Activated CD8-positive, alpha-beta memory T cell treated with anti-CD3 and anti-CD28 coated beads for 24 hours (primary cell): ENCODE measurements around the gene ZFR.
"Not testable (repeated sequence)": the region's sequence is repeated elsewhere in the genome, so short reads cannot be mapped to it uniquely, and the experiment has no call there.

Experiments used
- DNase-seq: peaks from one replicate; pipeline ENCODE4 v3.0.0-alpha.2; 2020

Gene ZFR

DNA sequence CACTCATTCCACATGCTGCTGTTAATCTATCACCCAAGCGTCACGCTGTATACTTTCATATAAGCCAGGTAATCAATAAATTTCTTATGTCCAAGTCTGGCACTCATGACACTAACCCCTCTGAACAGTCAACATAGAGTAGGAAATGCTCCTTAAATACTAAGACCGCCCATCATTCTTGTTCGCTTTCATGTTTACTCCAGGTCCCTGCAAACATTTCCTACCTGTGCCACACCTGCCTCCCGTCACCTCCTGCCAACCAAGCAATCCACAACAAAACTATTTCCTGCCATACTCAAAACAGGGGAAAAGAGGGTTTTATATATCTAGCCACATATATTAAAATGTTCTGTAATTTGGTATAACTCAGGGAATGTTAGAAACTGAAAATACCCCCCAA, 39.0 kb downstream of the ZFR start:
- DNase-seq = no peak

DNA sequence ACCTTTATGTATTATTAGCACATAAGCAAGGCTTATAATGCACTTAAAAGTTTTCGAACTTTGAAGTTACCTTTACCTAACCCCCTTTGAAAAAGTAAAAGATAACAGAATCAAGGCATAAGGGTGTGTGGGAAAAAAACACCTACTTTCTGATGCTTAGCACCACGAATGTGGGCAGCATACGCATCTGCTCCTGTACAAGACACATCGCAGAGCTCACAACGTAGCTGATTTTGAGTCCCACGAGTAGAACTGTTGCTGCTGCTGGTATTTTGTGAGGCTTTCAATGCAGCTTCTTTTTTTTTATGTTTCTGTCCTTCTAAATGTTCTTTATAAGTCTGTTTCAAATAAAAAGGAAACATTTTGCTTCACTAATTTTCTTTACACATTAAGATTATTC, 40.8 kb downstream of the ZFR start:
- DNase-seq = no peak

DNA sequence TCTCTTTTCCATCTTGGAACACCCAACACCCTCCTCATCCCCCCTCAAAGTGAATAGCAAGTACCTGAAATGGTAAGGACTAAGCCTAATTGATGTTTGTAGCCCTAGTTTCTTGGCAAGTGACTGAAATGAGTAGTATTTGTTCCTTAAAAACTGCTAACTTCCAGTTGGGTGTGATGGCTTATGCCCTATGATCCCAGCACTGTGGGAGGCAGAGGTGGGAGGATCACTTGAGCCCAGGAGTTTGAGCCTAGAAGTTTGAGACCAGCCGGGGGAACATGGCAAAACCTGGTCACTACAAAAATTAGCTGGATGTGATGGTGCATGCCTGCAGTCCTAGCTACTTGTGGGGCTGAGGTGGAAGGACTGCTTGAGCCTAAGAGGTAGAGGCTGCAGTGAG, 44.1 kb downstream of the ZFR start:
- DNase-seq = no peak

DNA sequence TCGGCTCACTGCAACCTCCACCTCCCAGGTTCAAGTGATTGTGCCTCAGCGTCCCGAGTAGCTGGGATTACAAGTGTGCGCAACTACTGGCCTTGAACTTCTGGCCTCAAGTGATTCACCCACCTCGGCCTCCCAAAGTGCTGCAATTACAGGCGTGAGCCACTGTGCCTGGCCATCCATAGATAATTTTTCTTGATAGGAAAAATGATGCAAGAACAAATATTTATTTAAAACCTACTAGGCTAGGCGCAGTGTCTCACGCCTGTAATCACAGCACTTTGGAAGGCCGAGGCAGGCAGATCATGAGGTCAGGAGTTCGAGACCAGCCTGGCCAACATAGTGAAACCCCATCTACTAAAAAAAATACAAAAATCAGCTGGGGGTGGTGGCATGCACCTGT, 45.8 kb downstream of the ZFR start:
- not testable (repeated sequence) for DNase-seq

DNA sequence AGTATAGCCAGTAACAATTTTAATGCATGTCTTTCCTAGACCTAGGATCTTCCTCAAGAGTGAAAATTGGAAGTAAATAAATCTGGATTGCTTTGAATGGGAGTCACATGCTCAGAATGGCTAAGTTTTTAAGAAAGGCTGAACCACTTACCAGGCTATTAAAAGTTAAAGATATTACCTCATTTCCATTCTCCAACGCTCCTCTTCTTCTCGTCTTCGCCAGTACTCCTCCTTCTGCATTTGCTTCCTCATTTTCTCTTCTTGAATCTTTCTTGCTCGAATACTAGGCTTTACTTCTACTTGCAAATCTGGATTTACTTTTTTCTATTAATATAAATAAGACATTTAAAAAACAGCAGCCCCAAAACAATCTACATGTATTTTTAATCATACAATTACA, 49.6 kb downstream of the ZFR start:
- no peak for DNase-seq

DNA sequence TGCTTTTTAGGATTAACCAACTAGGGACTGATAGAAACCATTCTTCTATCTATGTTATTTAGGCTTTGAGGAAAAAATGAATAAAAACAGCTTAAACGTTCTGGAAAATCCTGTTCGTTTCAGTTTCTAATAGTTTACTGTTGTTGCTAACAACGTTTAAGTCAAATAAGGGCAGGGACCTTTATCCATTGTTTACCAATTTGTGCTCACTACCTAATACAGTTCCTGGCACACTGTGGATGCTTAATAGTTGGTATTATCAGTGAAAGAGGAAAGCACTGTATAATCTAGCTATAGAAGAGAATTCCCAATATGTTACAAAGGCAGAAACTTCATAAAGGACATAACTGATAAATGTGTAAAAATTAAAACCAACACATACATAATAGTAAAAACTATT, 52.5 kb downstream of the ZFR start:
- no peak for DNase-seq

DNA sequence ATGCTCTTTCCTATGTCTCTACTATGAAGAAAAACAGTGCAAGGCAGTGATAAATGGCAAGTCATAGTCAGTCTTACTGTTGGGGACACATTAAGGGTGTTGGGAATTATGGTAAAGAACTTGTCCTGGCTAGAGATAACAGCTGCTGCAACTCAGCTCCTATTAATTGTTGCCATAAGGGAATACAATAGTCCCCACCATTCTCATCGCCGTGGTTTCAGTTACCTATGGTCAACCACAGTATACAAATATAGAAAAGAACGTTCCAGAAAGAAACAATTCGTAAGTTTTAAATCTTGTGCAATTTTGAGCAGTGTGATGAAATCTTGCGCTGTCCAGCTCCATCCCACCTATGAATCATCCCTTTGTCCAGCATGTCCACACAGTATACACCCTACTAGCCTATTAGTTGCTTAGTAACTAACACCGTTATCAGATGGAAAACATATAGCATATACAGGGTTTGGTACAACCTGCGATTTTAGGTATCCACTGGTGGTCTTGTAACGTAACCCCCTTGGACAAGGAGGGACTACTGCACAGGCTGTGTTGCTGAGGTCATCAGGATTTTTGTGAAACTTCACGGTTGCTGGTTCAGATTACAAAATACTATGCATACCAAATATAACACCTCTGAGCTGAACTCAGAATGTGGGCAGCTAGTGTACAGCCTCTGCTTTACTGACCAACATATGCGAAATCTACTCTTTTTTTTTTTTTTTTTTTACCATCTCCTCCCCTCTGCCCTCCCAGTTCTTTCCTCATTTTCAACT, 53.5 kb downstream of the ZFR start:
- no peak for DNase-seq

DNA sequence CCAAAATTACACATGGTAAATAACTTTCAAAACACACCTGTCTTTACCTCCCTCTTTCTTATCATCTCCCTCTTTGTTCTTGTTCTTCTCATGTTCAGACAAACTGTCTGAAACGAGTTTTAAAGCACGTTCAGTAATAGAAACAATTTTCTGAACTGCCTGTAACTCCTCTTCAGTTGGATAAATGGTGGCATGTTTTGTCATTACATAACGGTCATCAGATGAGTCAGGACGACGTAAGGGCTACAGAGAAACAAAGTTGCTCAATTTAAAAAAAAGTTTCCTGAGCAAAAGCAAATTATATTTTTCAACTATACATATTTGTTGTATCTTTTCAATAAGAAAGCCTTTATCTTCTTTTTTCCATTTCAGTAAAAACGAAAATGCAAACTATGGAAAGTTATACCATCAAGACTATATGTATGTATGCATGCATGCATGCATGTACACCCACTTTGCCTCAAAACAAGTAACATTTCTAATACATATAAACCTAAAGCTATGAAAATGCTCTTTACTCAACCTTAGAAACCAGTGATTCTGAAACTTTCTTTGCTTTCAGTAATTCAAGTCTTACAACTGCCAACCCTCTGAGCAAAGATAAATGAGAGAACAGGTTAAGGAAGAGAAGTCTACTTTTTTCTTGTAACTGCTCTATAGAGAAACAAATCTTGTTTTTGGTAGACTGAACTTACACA, 56.0 kb downstream of the ZFR start:
- no peak for DNase-seq

DNA sequence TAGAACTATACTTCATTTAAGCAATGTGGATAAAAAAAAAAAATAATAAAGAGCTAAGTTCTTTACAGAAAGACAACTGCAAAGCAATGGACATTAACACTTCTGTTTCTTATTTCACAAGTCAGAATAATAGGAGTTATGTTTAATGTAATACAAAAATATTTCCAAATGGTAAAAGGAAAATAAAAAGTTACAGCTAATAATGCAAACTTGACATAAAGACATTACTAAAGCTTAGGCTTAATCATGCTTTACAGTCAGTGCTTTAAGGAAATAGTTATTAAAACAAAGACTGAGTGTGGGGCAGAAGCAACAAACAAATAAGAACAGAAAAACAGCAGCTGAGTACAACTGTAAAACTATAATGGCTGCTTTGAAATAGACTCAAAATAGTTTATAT, 56.7 kb downstream of the ZFR start:
- no peak for DNase-seq

DNA sequence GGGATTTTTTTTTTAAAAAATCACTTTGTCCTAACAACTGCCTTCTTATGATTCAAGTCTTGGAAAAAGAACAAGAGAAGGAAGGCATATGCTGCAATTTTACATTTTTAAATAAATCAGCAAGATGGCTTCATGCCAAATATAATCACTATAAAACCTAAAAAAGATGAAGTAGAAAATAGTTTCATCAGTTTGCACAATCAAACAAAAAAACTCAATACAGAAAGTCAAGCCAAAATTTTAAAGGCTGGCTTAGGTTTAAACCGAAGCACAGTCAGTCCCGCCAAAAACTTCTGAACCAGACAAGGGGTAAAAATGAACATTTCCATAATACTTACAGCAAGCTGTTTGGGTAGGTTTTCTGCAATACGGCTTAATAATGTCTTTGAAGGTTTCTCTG, 57.3 kb downstream of the ZFR start:
- no peak for DNase-seq

DNA sequence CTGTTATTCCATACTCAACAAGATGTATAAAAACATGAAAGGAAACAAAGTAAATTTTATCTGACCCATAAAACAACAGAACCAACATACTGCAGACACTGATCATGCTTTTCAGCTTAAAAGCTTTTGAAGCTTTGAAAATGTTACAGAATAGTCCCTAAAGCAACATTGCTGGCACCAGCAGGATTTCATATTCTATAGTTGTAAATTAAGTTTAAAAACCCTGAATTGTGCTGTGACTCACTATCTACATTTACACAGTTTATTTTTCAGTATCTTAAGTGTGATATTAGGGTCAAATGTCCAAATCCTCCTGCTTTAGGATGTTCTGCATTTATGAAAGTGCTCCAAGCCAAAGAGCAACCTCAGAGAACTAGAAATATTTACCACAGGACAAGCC, 59.9 kb downstream of the ZFR start:
- no peak for DNase-seq

DNA sequence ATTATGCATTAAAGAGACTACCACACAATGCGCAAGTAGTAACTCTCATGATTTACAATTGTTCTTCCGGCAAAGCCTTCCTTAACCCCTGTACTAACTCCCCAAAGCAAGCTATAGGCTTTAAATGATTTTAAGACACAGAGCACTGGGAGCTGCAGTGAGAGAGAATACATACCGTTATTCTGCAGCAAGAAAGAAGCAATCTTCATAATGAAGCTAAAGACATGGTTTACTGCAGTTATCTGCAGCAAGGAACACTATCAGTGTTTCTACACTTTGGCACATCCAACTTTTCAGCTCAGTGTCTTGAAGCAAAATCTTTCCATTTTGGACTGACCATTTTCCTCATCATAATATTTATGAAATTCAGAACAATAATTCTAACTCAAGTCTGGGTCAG, 61.0 kb downstream of the ZFR start:
- no peak for DNase-seq

DNA sequence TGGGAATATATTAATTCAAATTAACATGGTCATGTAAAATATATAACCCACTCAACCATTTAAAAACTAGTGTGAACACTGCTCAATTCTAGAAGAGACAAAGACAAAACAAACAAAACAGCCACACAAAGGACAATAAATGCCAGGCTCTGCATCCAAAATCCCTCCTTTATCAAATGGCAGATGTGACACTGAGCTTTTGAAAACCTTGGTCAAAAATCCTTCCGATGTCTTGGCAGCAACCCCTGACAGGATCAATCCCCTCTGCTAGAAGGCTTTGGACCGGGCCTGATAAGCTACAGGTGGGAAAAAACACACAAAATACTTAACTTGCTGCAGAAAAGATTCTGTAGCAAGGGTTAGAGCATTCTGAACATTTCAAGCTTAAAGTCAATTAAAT, 61.5 kb downstream of the ZFR start:
- DNase-seq = no peak

DNA sequence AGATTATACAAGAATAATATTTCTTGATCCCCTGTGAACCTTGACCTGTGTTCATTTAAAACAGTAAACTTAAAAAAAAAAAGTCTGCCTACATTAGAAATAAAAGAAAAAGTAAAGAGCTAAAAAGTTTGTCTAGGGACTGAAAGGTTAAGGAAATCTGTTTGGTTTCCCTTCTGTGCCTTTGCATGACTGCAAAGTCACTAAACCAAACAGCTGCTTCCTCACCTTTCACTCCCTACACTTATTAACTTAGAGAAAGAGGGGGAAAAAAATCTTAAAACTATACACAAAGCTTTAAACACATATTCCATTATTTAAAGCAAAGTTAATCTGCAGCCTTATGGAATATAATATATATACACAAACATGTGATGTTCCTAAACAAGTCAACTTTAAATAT, 65.1 kb downstream of the ZFR start:
- no peak for DNase-seq

DNA sequence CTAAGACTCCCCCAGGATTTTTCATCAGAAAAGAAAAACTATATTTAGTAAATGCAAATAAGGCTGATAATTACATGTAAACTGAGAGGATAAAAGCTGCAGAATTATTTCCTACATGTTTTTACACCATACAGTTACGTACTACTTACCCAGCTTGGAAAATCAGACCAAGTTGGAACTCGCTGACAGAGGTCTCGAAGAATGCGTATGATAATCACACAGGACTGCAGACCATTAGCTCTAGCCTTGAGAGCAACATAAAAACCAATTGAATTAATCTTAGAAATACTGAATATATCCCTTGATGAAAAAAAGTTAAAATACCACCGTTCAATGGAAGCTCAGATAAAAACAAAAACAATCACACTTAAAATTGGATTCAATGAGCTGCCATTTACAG, 65.6 kb downstream of the ZFR start:
- no peak for DNase-seq

DNA sequence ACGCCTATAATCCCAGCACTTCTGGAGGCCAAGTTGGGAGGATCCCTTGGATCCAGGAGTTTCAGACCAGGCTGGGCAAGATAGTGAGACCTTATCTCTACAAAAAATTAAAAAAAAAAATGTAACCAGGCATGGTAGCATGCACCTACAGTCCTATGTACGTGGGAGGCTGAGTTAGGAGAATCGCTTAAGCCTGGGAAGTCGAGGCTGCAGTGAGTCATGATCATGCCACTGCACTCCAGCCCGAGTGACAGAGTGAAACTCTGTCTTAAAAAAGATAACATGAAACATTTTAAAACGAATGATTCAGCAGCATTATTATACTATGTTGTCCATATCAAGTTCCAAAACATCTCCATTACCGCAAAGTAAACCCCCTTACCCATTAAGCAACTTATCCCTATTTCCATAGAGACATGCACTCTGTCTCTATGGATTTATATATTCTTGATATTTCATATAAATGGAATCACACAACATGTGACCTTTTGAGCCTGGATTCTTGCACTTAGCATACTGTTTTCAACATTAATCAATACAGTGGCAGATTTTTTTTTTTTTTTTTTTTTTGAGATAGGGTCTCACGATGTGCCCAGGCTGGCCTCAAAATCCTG, 74.9 kb downstream of the ZFR start:
- DNase-seq = no peak

DNA sequence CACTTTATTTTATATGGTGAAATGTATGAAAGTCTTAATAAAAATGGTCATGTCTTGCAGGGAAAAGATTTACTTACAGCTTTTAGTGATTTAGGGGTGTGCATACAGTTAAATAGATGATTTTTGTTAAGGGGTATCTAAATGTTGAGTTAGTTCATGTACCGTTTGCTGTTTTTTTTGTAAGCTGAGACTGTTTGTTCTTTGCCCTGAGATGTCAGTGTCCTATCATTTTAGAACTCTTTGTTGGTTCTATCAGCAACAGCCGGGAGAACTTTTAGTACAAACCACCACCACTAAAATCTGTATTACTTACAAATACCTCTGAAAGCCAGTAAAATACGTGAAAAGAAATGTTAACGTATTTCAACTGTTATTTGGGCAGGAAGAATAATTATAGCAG, 75.5 kb downstream of the ZFR start:
- DNase-seq = no peak

DNA sequence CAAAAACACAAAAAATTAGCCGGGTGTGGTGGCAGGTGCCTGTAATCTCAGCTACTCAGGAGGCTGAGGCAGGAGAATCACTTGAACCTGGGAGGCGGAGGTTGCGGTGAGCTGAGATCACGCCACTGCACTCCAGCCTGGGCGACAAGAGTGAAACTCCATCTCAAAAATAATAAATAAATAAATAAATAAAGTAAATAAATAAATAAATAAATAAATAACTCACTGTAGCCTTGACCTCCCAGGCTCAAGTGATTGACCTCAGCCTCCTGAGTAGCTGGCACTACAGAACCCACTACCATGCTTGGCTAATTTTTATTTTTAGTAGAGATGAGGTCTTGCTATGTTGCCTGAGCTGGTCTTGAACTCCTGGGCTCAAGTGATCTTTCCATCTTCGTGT, 77.3 kb downstream of the ZFR start:
- not testable (repeated sequence) for DNase-seq

DNA sequence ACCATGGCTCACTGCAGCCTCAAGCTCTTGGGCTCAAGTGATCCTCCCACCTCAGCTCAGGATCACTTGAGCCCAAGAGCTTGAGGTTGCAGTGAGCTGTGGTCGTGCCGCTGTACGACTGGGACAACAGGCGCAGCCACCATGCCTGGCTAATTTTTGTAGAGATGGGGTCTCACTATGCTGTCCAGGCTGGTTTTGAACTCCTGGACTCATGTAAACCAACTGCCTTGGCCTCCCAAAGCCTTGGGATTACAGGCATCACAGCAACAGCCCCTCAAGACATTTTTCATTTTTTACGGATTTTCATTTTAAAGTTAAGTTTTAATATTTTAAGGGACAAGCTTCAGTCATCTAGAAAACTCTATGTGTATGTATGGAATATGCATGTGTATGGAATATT, 78.9 kb downstream of the ZFR start:
- DNase-seq = no peak

DNA sequence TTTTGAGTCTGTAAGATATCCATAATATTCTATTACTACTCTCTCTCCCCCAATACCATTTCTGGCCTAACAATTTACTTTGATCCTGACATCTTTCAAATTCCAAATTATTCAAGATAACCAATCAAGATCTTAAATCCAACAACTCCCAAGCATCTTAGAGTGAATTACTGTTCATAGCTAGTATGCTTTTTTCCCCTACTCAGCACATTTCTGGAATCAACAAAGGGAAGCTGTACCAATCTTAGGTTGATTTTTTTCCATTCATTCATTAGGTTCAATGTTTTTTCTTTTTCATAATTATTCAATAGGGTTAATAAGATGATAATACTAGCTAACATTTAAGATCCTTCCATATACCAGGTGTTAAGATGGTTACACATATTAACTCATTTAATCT, 81.5 kb downstream of the ZFR start:
- no peak for DNase-seq

DNA sequence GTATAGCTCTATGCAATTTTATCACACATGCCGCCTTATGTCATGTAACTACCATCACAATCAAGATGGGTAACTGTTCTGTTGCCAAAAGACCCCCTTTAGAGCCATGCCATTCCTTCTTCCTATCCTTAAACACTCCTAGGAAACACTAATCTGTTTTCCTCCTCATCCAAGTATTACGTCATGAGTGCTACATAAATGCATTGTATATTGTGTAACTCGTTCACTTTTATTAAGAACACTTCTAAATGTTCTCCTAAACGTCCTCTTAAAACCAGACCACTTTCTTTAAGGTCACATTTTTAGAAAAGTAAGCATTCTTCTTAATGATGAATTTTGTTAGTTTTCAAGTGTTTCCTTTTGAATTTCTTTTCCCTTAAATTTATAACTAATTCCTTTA, 82.0 kb downstream of the ZFR start:
- no peak for DNase-seq

DNA sequence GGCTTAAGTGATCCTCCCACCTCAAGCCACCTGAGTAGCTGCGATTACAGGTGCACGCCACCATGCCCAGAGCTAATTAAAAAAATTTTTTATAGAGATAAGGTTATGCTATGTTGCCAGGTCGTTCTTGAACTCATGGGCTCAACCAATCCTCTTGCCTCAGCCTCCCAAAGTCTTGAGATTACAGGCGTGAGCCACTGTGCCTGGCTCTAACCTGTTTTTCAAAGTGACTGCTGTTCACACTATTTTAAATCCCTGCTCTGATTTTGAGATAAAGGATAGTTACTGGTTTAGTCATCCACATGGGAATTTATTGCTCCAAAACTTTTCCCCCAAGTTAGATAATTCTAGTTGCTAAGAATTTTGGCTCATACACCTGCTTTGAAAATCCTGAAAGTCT, 83.6 kb downstream of the ZFR start:
- DNase-seq = no peak

DNA sequence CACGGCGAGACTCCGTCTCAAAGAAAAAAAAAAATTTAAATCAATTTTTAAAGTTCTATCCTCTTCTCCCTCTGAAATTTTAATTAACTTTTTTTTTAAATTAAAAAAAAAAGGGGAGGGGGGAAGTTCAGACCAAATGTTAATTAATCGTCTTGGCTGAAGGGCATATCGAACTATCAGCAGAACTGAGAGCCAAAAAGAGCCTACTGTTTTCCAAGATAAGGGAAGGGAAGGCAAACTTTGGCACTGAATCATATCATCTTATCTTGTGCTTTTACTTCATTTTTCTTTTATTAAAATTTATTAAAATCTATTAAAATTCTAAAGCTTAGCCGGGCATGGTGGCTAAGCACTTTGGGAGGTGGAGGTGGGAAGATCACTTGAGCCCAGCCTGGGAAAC, 85.9 kb downstream of the ZFR start:
- DNase-seq = no peak

DNA sequence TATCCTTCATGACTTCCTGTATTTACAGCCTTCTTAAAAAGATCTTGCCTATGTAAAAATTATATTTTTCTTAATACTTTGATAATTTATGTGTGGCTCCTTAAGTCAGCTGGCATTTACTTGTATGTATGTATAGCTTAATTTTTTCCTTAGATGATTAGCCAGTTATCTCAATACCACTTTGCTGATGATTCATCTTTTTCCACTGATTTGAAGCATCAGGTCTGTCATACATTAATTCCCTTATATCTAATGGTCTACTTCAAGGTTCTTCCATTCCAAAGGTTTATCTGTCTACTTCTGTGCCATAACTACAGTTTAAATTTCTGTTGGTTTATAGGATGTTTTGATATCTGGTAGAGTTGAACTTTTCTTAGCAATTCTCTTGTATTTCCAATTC, 86.9 kb downstream of the ZFR start:
- no peak for DNase-seq

DNA sequence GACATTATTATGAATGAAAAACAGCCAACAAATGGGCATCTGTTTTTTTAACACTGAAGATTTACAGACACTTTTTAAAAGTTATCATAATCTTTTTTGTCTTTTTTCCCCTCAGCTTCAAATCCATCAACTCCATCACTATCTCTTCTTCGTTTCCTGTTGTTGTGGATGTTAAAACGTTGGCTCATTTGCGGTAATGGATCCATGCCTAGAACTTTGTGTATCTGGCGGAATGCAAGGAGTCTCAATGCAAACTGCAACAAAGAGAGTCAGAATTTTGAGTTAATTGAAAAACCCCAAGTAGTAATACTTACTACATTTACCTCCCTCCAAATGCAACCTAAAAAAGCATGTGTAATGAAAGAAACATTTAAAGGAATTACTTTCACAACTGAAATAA, 88.9 kb downstream of the ZFR start:
- no peak for DNase-seq
